Measurements from ENCODE around the gene SUPT3H.

DNA sequence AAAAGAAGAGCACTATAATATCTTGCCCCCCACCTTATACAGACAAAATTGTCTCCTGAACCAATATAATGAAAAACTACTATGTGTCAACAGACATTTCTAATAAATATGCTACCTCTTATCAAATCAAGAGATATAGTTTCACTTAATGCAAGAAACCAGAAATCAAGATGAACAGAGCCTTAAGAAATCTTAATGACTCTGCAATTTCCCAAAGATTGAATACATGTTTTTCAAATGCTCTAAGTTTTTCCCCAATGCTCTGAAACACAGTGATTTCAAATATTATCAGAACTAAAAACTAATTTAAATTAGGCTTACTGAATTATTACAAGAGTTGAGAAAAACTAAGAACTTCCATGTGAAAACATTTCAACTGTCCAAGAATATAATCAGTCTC lies 13.3 kb downstream of the SUPT3H start:
- no peak for TF ChIP-seq CTCF (IDR thresholded peaks at IDR 0.05)
- no peak for TF ChIP-seq POLR2A (IDR thresholded peaks at IDR 0.05)
